Muscle of leg (tissue), 11 donors: ENCODE results near the gene HIGD1B. TPM values are rescaled to one million over a fixed set of nuclear protein-coding genes. Genes with fewer than 3 reads are reported as not detected.
A peak's percentile ranks its signal among the peaks of the same experiment; 100 is the strongest.

Experiments used
- DNase-seq: peaks from one replicate; pipeline ENCODE4 v3.0.0; 2013
- H3K27ac ChIP-seq: one replicate; pipeline ENCODE4 v1.5.1; 2013; ENCODE audit warnings: mild to moderate bottlenecking, low read length, control low read depth
- H3K27me3 ChIP-seq: one replicate; pipeline ENCODE4 v1.6.1; 2013; ENCODE audit warnings: low read length; ENCODE audit not compliant: control insufficient read depth, insufficient read depth
- H3K36me3 ChIP-seq: one replicate; pipeline ENCODE4 v1.6.1; 2013; ENCODE audit warnings: low read length; ENCODE audit not compliant: control insufficient read depth, insufficient read depth
- H3K4me1 ChIP-seq: one replicate; pipeline ENCODE4 v1.6.1; 2013; ENCODE audit warnings: low read length; ENCODE audit not compliant: control insufficient read depth, insufficient read depth
- H3K4me3 ChIP-seq: one replicate; pipeline ENCODE4 v1.5.1; 2013; ENCODE audit warnings: low read length, control low read depth
- H3K9me3 ChIP-seq: replicated peaks from 2 replicates; pipeline ENCODE4 v1.6.1; 2013; ENCODE audit warnings: low read depth, low read length; ENCODE audit not compliant: control insufficient read depth
- WGBS: methylation state at CpG from one replicate; pipeline ENCODE4 v1.1.5; 2013; ENCODE audit warnings: missing lambda C conversion rate; ENCODE audit not compliant: insufficient coverage; 5-methylcytosine and 5-hydroxymethylcytosine counted together
- polyA plus RNA-seq, 8 donors: library from polyadenylated mRNA; unstranded; fragments of 120-200 nt; gene quantifications; one replicate each; pipeline versions ENCODE4 v1.2.1 to v1.2.3, GENCODE V29; 2013; ENCODE audit warnings: inconsistent platforms in 1 of 8, low replicate concordance in 1 of 8; ENCODE audit not compliant: insufficient read length in 8 of 8, insufficient read depth in 1 of 8
- total RNA-seq: library from RNA; stranded (reverse); fragments of 120-200 nt; gene quantifications from one replicate; pipeline ENCODE4 v1.2.4, GENCODE V29; 2013

The HIGD1B gene
- total and polyA plus RNA-seq, 9 donors = 3.4 to 6.6 (median 4.2) TPM

- no peak for DNase-seq
- H3K4me1 ChIP-seq = no peaks in the 10 kb centered on the region
- no peaks in the 10 kb centered on the region for H3K27me3 ChIP-seq
- peaks cover 31% of the 10 kb centered on the region for H3K36me3 ChIP-seq
- no peaks in the 10 kb centered on the region for H3K9me3 ChIP-seq
- no peak overlapping the region for H3K27ac ChIP-seq
- no peak overlapping the region for H3K4me3 ChIP-seq
Measured at GRCh38 chr17:44892250-44892649, 44.6 kb downstream of the HIGD1B start.

DNA sequence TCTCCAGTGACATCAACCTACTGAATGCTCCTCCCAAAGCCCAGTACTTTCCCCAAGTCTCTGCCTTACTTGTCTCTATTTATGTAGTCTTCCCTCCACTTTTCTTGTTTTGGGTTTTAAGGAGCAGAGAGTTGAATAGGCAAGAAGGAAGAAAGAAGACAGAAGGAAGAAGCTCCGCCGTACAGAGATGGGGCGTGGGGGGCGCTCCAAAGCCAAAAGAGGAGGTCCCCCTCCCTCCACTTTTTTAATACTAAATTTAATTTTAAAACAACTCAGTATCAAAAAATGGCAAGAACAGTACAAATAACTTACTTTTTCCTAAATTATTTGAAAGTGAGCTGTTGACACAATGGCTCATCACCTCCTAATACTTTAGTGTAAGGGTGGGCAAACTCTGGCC is 47.0 kb downstream of the HIGD1B start:
- peaks cover 6% of the 10 kb centered on the region for H3K4me1 ChIP-seq
- no peak overlapping the region for H3K27ac ChIP-seq
- H3K4me3 ChIP-seq = no peak overlapping the region
- no peaks in the 10 kb centered on the region for H3K9me3 ChIP-seq
- H3K36me3 ChIP-seq = peaks cover 16% of the 10 kb centered on the region
- no peak for DNase-seq
- no CpG with 5 or more reads among the region's 4 CpGs for WGBS
- no peaks in the 10 kb centered on the region for H3K27me3 ChIP-seq

DNA sequence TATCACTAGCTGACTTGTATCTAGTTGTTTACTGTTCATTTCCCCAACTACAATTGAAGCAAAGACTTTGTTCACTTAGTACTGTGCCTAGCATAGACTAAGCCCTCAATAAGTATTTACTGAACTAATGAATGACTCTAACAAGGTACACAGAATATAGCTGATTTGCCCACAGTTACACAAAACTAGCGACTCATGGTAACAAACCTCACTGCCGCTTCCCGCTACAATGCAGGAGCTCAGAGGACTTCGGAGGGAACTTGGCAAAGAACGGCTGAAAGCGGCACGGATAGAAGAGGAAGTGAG is 51.0 kb downstream of the HIGD1B start:
- no CpG with 5 or more reads among the region's 7 CpGs for WGBS

DNA sequence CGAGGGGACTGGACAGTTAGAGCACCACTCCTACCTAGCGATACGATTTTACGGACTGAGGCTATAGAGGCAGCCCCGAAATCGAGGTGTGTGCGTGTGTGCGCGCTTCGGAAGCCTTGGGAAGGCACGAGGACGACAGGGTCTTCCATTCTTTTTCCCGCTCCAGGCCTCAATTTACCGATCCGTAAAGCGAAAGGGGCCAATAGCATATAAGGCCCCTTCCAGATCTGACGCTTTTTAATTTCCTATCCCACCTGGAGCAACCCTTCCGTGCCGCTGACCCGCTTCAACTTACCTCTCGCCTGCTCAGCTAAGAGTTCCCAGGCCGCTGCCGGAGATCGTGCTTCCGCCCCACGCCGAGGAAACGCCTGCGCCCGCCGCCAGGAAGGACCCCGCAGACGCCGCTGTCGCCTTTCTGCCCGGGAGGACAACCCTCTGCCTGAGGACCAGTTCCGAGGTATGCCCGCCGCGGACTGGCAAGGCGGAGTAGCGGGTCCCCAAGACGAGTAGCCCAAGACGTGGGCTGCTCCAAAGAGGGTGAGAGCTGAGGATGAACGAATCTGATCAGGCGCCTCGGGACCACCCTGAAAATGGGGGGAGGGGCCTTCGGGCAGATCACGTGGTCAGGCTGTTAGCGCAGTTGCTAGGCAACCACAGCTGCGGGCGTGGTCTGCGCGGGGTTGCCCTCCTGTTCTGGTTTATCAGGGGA is 51.5 kb downstream of the HIGD1B start, which contains the start of gene EFTUD2:
TSS of gene EFTUD2 (minus strand) at position 372 of the 709 bp plus-strand sequence. CDS start 4,924 bp downstream, outside the sequence.
- Histone ChIP-seq H3K9me3 (no peaks in the 10 kb centered on the region), H3K4me3 (peak within 1 kb of the TSS; percentile 71), H3K4me1 (peaks cover 47% of the 10 kb centered on the region), H3K27ac (peak within 1 kb of the TSS; percentile 94), H3K36me3 (peaks cover 5% of the 10 kb centered on the region), H3K27me3 (no peaks in the 10 kb centered on the region)
- under 1% methylated on average over 50 of the region's 54 CpGs for WGBS
- peak; percentile 95 for DNase-seq

More for the DNA sequence above, 51.0 kb downstream of the HIGD1B start:
- peaks cover 42% of the 10 kb centered on the region for H3K4me1 ChIP-seq
- H3K36me3 ChIP-seq = peaks cover 9% of the 10 kb centered on the region
- peak overlapping the region; percentile 71 for H3K4me3 ChIP-seq
- peak overlapping the region; percentile 94 for H3K27ac ChIP-seq
- H3K9me3 ChIP-seq = no peaks in the 10 kb centered on the region
- DNase-seq = peak; percentile 59
- H3K27me3 ChIP-seq = no peaks in the 10 kb centered on the region

Other genes starting within 250 kb of the HIGD1B start
- 0.27 TPM for gene MEIOC, start 191.4 kb upstream of the HIGD1B start, total RNA-seq
- 1 to 10 TPM in 6 of 8 donors, under 1 TPM in 2; 0.93 to 1.8 (median 1.5) TPM for gene MEIOC, start 191.4 kb upstream of the HIGD1B start, polyA plus RNA-seq
- gene CCDC43, start 158.1 kb upstream of the HIGD1B start, total RNA-seq = 35.3 TPM
- 10 to 100 TPM; 25.6 to 36.3 (median 30.8) TPM for gene CCDC43, start 158.1 kb upstream of the HIGD1B start, polyA plus RNA-seq
- 4.1 TPM for gene DBF4B, start 139.2 kb upstream of the HIGD1B start, total RNA-seq
- gene DBF4B, start 139.2 kb upstream of the HIGD1B start, polyA plus RNA-seq = 10 to 100 TPM in 2 of 8 donors, 1 to 10 TPM in 6; 6.0 to 11.3 (median 7.8) TPM
- gene ADAM11, start 88.9 kb upstream of the HIGD1B start, total RNA-seq = 1.3 TPM
- gene ADAM11, start 88.9 kb upstream of the HIGD1B start, polyA plus RNA-seq = 1 to 10 TPM; 1.8 to 4.3 (median 2.3) TPM
- 22.1 TPM for gene GJC1, start 17.6 kb upstream of the HIGD1B start, total RNA-seq
- gene GJC1, start 17.6 kb upstream of the HIGD1B start, polyA plus RNA-seq = 10 to 100 TPM; 19.3 to 35.4 (median 24.3) TPM
- gene EFTUD2, start 51.6 kb downstream of the HIGD1B start, total RNA-seq = 53.4 TPM
- 10 to 100 TPM; 59.2 to 76.4 (median 68.8) TPM for gene EFTUD2, start 51.6 kb downstream of the HIGD1B start, polyA plus RNA-seq
- 0.35 TPM for gene GFAP, start 67.6 kb downstream of the HIGD1B start, total RNA-seq
- 1 to 10 TPM in 1 of 8 donors, under 1 TPM in 7; 0.12 to 1.1 (median 0.24) TPM for gene GFAP, start 67.6 kb downstream of the HIGD1B start, polyA plus RNA-seq
- 1.9 TPM for gene KIF18B, start 99.9 kb downstream of the HIGD1B start, total RNA-seq
- 10 to 100 TPM in 4 of 8 donors, 1 to 10 TPM in 4; 7.4 to 12.2 (median 9.6) TPM for gene KIF18B, start 99.9 kb downstream of the HIGD1B start, polyA plus RNA-seq
- gene C1QL1, start 120.4 kb downstream of the HIGD1B start, total RNA-seq = 5.3 TPM
- gene C1QL1, start 120.4 kb downstream of the HIGD1B start, polyA plus RNA-seq = 10 to 100 TPM in 1 of 8 donors, 1 to 10 TPM in 6, under 1 TPM in 1; 0.82 to 11.1 (median 2.4) TPM
- 27.2 TPM for gene DCAKD, start 203.7 kb downstream of the HIGD1B start, total RNA-seq
- gene DCAKD, start 203.7 kb downstream of the HIGD1B start, polyA plus RNA-seq = 10 to 100 TPM; 28.0 to 40.1 (median 33.7) TPM
- 45.6 TPM for gene NMT1, start 213.4 kb downstream of the HIGD1B start, total RNA-seq
- gene NMT1, start 213.4 kb downstream of the HIGD1B start, polyA plus RNA-seq = 10 to 100 TPM; 34.0 to 49.1 (median 37.8) TPM